ENCODE data around the gene UGDH. TPM values are rescaled to one million over a fixed set of nuclear protein-coding genes. Genes with fewer than 3 reads are reported as not detected.
"Not testable (repeated sequence)": the region's sequence is repeated elsewhere in the genome, so short reads cannot be mapped to it uniquely, and the experiment has no call there.

The UGDH gene
- total and polyA plus RNA-seq, 2 of the 13 experiments (the other 11 are each of a cell fraction or from before 2014, with no cell fraction given): 99.0 to 384 TPM

DNA sequence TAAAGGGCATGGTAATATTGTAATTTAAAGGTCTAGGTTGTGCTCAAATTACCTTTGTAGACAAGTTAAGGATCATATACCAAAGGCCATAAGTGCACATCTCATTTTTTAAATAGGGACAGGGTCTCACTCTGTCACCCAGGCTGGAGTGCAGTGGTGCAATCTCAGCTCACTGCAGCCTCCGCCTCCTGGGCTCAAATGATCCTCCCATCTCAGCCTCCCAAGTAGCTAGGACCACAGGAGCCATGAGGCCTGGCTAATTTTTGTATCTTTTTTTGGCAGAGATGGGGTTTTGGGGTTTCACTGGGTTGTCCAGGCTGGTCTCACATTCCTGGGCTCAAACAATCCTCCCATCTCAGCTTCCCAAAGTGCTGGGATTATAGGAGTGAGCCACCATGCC lies 13.0 kb downstream of the UGDH start:
- 100% methylated on average over 1 of the region's 1 CpG for WGBS (ENCODE audit: low lambda C conversion rate)
- CTCF ChIA-PET (ENCODE audit: low intra/inter-chr PET ratio, low total read pairs); in situ Hi-C loops (cut with HindIII; ENCODE audit: extremely low pct_ligation_motif_present, low pct_unique_long_range_greater_than_20kb); DNase-seq (ENCODE audit: low spot score); H4K20me1 ChIP-seq (ENCODE audit: insufficient read depth, low read length); H3K9me3 ChIP-seq (ENCODE audit: low read length); FAIRE-seq; H2AFZ ChIP-seq (ENCODE audit: low read length); H3K27me3 ChIP-seq (ENCODE audit: control insufficient read depth in 1 of 2, insufficient read depth in 2 of 2, low read length in 2 of 2); ATAC-seq; H3K4me3 ChIP-seq (replicated peaks in 1 of 3; ENCODE audit: insufficient read depth in 1 of 3, low read depth in 2 of 3, low read length in 3 of 3); intact Hi-C loops (cut with micrococcal nuclease; ENCODE audit: unreplicated experiment); BruUV-seq (replicated peaks): not testable (repeated sequence)
- peaks cover 60% of the 10 kb centered on the region for H3K4me1 ChIP-seq (ENCODE audit: insufficient read depth, low read length)
- peaks cover 64% of the 10 kb centered on the region for H3K79me2 ChIP-seq (ENCODE audit: insufficient read depth, low read length)
- peak overlapping the region; percentile 15; the same call in 1 of the 2 replicates for H3K4me2 ChIP-seq (ENCODE audit: low read depth, low read length)
- POLR2A ChIA-PET: interaction anchor here (0.9 to 3.2 kb wide), 6 partner anchors 8 to 124 kb away, joined by 4 to 75 read pairs (median 8); partner anchors contain the start of genes LIAS, RPL9, SMIM14 and UGDH
- H3K9ac ChIP-seq (ENCODE audit: insufficient read depth, low read depth, low read length): peak overlapping the region; percentile 13; the same call in 1 of the 2 replicates
- peaks cover 22 to 61% of the 10 kb centered on the region in 2 experiments for H3K36me3 ChIP-seq (replicated peaks in 1 of 2; ENCODE audit: control insufficient read depth in 1 of 2, insufficient read depth in 2 of 2, low read length in 2 of 2)
- H3K27ac ChIP-seq (ENCODE audit: extremely low read length, insufficient read depth, low read length): peak overlapping the region; percentile 97
- TF ChIP-seq ZFP82 (CRISPR knock-in tag; IDR thresholded peaks at IDR 0.05; ENCODE audit: borderline replicate concordance) (peak; percentile 18; the same call in 1 of the 2 replicates), RBM22 (optimal IDR thresholded peaks at IDR 0.05; ENCODE audit: low read length) (peak; percentile 73), RBFOX2 (IDR thresholded peaks at IDR 0.05; ENCODE audit: low read depth, low read length) (0 out of 2 replicates have a peak, but pooled peaks have one; percentile 18)
- TF ChIP-seq, protein P1, sequence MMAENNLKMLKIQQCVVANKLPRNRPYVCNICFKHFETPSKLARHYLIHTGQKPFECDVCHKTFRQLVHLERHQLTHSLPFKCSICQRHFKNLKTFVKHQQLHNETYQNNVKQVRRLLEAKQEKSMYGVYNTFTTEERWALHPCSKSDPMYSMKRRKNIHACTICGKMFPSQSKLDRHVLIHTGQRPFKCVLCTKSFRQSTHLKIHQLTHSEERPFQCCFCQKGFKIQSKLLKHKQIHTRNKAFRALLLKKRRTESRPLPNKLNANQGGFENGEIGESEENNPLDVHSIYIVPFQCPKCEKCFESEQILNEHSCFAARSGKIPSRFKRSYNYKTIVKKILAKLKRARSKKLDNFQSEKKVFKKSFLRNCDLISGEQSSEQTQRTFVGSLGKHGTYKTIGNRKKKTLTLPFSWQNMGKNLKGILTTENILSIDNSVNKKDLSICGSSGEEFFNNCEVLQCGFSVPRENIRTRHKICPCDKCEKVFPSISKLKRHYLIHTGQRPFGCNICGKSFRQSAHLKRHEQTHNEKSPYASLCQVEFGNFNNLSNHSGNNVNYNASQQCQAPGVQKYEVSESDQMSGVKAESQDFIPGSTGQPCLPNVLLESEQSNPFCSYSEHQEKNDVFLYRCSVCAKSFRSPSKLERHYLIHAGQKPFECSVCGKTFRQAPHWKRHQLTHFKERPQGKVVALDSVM (CRISPR knock-in tag; IDR thresholded peaks at IDR 0.05): peak; percentile 94

DNA sequence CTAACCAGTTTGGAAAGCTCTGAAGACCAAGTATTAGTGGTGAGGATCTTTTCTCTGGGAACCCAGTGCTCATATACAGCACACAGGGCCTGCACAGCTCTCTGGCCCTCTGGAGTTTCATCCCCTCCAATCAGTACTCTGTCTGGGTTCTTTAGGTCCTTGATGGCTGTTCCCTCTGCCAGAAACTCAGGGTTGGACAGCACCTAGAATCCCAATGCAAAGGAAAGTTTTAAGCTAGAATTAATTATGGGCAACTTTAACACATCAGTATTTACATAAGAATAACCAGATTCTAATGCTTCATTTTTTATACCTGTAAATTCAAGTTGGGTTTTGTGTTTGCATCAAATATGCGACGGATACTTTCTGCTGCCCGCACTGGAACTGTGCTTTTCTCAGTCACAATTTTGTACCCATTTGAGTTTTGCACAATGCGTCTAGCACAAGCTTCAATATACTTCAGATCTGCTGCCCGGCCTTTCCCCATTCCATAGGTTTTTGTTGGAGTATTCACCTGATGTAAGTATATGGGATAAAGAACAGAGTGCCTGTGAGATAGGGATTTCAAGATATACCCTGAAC lies 16.8 kb downstream of the UGDH start:
- ChIA-PET CTCF (ENCODE audit: low intra/inter-chr PET ratio, low total read pairs) (no interaction called here), POLR2A (interaction anchor here (2.4 kb wide), 1 partner anchor 17 kb away, joined by 11 read pairs; the partner anchor contains the start of gene UGDH)
- no peak overlapping the region for H2AFZ ChIP-seq (ENCODE audit: low read length)
- H3K9ac ChIP-seq (ENCODE audit: insufficient read depth, low read depth, low read length): no peak overlapping the region
- peaks cover 24% of the 10 kb centered on the region for H3K4me1 ChIP-seq (ENCODE audit: insufficient read depth, low read length)
- H3K4me3 ChIP-seq (replicated peaks in 1 of 3; ENCODE audit: insufficient read depth in 1 of 3, low read depth in 2 of 3, low read length in 3 of 3): no peak overlapping the region
- DNase-seq (ENCODE audit: low spot score): no peak
- TF ChIP-seq ZNF703 (CRISPR knock-in tag; IDR thresholded peaks at IDR 0.05; ENCODE audit: borderline replicate concordance): no peak
- peak; percentile 61; the same call in 1 of the 2 replicates for TF ChIP-seq RBFOX2 (IDR thresholded peaks at IDR 0.05; ENCODE audit: low read depth, low read length)
- peak; percentile 98 for TF ChIP-seq RBM22 (optimal IDR thresholded peaks at IDR 0.05; ENCODE audit: low read length)
- 0 out of 2 replicates have a peak, but pooled peaks have one; percentile 34 for TF ChIP-seq POLR2G (IDR thresholded peaks at IDR 0.05; ENCODE audit: low read depth, low read length)
- TF ChIP-seq TEAD3 (CRISPR knock-in tag; optimal IDR thresholded peaks at IDR 0.05; ENCODE audit: borderline replicate concordance): no peak
- TF ChIP-seq, protein P2, sequence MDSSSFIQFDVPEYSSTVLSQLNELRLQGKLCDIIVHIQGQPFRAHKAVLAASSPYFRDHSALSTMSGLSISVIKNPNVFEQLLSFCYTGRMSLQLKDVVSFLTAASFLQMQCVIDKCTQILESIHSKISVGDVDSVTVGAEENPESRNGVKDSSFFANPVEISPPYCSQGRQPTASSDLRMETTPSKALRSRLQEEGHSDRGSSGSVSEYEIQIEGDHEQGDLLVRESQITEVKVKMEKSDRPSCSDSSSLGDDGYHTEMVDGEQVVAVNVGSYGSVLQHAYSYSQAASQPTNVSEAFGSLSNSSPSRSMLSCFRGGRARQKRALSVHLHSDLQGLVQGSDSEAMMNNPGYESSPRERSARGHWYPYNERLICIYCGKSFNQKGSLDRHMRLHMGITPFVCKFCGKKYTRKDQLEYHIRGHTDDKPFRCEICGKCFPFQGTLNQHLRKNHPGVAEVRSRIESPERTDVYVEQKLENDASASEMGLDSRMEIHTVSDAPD (CRISPR knock-in tag; IDR thresholded peaks at IDR 0.05): no peak
- intact Hi-C loops (cut with micrococcal nuclease; ENCODE audit: unreplicated experiment) (no loop called here), in situ Hi-C loops (cut with HindIII; ENCODE audit: extremely low pct_ligation_motif_present, low pct_unique_long_range_greater_than_20kb) (no loop called here)
- no peaks in the 10 kb centered on the region for H3K27me3 ChIP-seq (ENCODE audit: control insufficient read depth in 1 of 2, insufficient read depth in 2 of 2, low read length in 2 of 2)
- no peak overlapping the region for H3K4me2 ChIP-seq (ENCODE audit: low read depth, low read length)
- no peak for FAIRE-seq
- BruUV-seq (replicated peaks): TSS peak; percentile 33
- no peaks in the 10 kb centered on the region for H3K9me3 ChIP-seq (ENCODE audit: low read length)
- H3K36me3 ChIP-seq (replicated peaks in 1 of 2; ENCODE audit: control insufficient read depth in 1 of 2, insufficient read depth in 2 of 2, low read length in 2 of 2): peaks cover 38 to 86% of the 10 kb centered on the region in 2 experiments
- H3K27ac ChIP-seq (ENCODE audit: extremely low read length, insufficient read depth, low read length): peak overlapping the region; percentile 23
- ATAC-seq: no peak
- peaks cover 35% of the 10 kb centered on the region for H3K79me2 ChIP-seq (ENCODE audit: insufficient read depth, low read length)
- 97% methylated on average over 5 of the region's 5 CpGs for whole genome bisulfite sequencing (ENCODE audit: low lambda C conversion rate)
- peaks cover 8% of the 10 kb centered on the region for H4K20me1 ChIP-seq (ENCODE audit: insufficient read depth, low read length)
